H1 (cell line): ENCODE data around the gene USP43. TPM values are rescaled to one million over a fixed set of nuclear protein-coding genes. Genes with fewer than 3 reads are reported as not detected.

ENCODE experiments used
- CTCF ChIA-PET: fragments of 300-600 bp; sonication (Branson Sonifier 250); formaldehyde crosslinking; loops from one replicate; lab custom pipeline; 2021; ENCODE audit not compliant: partially characterized antibody; lab: Charles Lee
- POLR2A ChIA-PET: fragments of 300-600 bp; sonication (Branson Sonifier 250); formaldehyde crosslinking; loops from one replicate; lab custom pipeline; 2021; ENCODE audit warnings: inconsistent platforms; ENCODE audit not compliant: partially characterized antibody; lab: Charles Lee
- DNase-seq, 2 experiments: peaks; one replicate each; pipeline versions ENCODE4 v3.0.0 to v3.0.0-alpha.2; 2010 to 2022; ENCODE audit warnings: low spot score in 2 of 2, low read depth in 1 of 2, mixed read lengths in 1 of 2
- FAIRE-seq: peaks from 2 replicates; lab custom pipeline; 2011; peaks lifted over from hg19 to GRCh38; lab: Jason Lieb, UNC
- H2AFZ ChIP-seq: 2 replicates; pipeline ENCODE4 v1.8.1; 2012; ENCODE audit warnings: low read length, inconsistent platforms
- H2AK5ac ChIP-seq: 2 replicates; pipeline ENCODE4 v1.6.1; 2013; ENCODE audit warnings: low read depth, low read length
- H2BK120ac ChIP-seq: replicated peaks from 2 replicates; pipeline ENCODE3; 2013; ENCODE audit warnings: low read depth, low read length, inconsistent platforms
- H2BK12ac ChIP-seq: 2 replicates; pipeline ENCODE4 v1.6.1; 2013; ENCODE audit warnings: low read depth, low read length
- H2BK15ac ChIP-seq: 2 replicates; pipeline ENCODE4 v1.6.1; 2013; ENCODE audit warnings: low read length
- H2BK20ac ChIP-seq: 2 replicates; pipeline ENCODE4 v1.6.1; 2013; ENCODE audit warnings: low read length
- H2BK5ac ChIP-seq: 2 replicates; pipeline ENCODE4 v1.6.1; 2013; ENCODE audit warnings: low read depth, low read length
- H3K14ac ChIP-seq: 2 replicates; pipeline ENCODE4 v1.6.1; 2013; ENCODE audit warnings: inconsistent platforms; ENCODE audit not compliant: insufficient read length
- H3K18ac ChIP-seq: 2 replicates; pipeline ENCODE4 v1.6.1; 2013; ENCODE audit warnings: low read length; ENCODE audit errors: extremely low read depth
- H3K23ac ChIP-seq: 2 replicates; pipeline ENCODE4 v1.6.1; 2013; ENCODE audit warnings: inconsistent platforms; ENCODE audit not compliant: insufficient read length
- H3K23me2 ChIP-seq: 2 replicates; pipeline ENCODE4 v1.6.1; 2013; ENCODE audit warnings: low read depth, low read length
- H3K27ac ChIP-seq: 2 replicates; pipeline ENCODE4 v1.6.1; 2011; ENCODE audit warnings: low read depth, low read length, inconsistent platforms
- H3K27me3 ChIP-seq, 4 experiments: replicated peaks in 1 of 4; 1 replicate in 1 of 4; 2 replicates in 3 of 4; pipeline versions ENCODE4 v1.6.1 to v1.8.1; 2011 to 2013; ENCODE audit warnings: low read length in 3 of 4, mild to moderate bottlenecking in 3 of 4, inconsistent platforms in 2 of 4, mixed read lengths in 2 of 4, moderate library complexity in 1 of 4; ENCODE audit not compliant: control insufficient read depth in 3 of 4, insufficient read depth in 3 of 4; ENCODE audit errors: extremely low read depth in 1 of 4
- H3K36me3 ChIP-seq, 4 experiments: 2 replicates each; pipeline versions ENCODE4 v1.6.1 to v1.8.1; 2011 to 2013; ENCODE audit warnings: mild to moderate bottlenecking in 4 of 4, low read length in 3 of 4, moderate library complexity in 2 of 4, control low read depth in 1 of 4, inconsistent platforms in 1 of 4; ENCODE audit not compliant: insufficient read depth in 4 of 4, control insufficient read depth in 2 of 4
- H3K4ac ChIP-seq: replicated peaks from 2 replicates; pipeline ENCODE3; 2013; ENCODE audit warnings: low read length, low read depth, mixed read lengths, inconsistent platforms; ENCODE audit not compliant: insufficient read length
- H3K4me1 ChIP-seq, 4 experiments: replicated peaks in 1 of 4; 1 replicate in 1 of 4; 2 replicates in 3 of 4; pipeline versions ENCODE4 v1.6.1 to v1.8.1; 2011 to 2013; ENCODE audit warnings: low read length in 3 of 4, inconsistent platforms in 2 of 4, mixed read lengths in 1 of 4; ENCODE audit not compliant: insufficient read depth in 4 of 4, control insufficient read depth in 3 of 4
- H3K4me2 ChIP-seq, 2 experiments: 2 replicates each; pipeline versions ENCODE4 v1.6.1 to v1.8.1; 2011 to 2013; ENCODE audit warnings: low read depth in 2 of 2, low read length in 2 of 2, control low read depth in 1 of 2, inconsistent platforms in 1 of 2, mild to moderate bottlenecking in 1 of 2; ENCODE audit not compliant: insufficient read depth in 1 of 2
- H3K4me3 ChIP-seq, 4 experiments: fragments of 200-600, 300-600 bp in 1 of 4; sonication (generic), shearing (Covaris generic), sonication (Bioruptor Twin) in 1 of 4; 2 replicates each; pipeline versions ENCODE4 v1.5.1 to v1.8.1; 2011 to 2016; ENCODE audit warnings: low read length in 4 of 4, low read depth in 3 of 4, control low read depth in 2 of 4, inconsistent platforms in 2 of 4, mild to moderate bottlenecking in 2 of 4, mixed read lengths in 1 of 4, moderate library complexity in 1 of 4; ENCODE audit not compliant: insufficient read depth in 2 of 4; ENCODE audit errors: extremely low read depth in 1 of 4
- H3K56ac ChIP-seq: replicated peaks from 2 replicates; pipeline ENCODE3; 2013; ENCODE audit warnings: low read depth, mild to moderate bottlenecking, mixed read lengths, low read length, inconsistent platforms; ENCODE audit not compliant: insufficient read length
- H3K79me1 ChIP-seq: 2 replicates; pipeline ENCODE4 v1.6.1; 2013; ENCODE audit warnings: low read depth, low read length, control low read depth
- H3K79me2 ChIP-seq, 2 experiments: 2 replicates each; pipeline versions ENCODE4 v1.6.1 to v1.8.1; 2012 to 2013; ENCODE audit warnings: low read length in 2 of 2, mild to moderate bottlenecking in 2 of 2, inconsistent platforms in 1 of 2; ENCODE audit not compliant: insufficient read depth in 2 of 2, control insufficient read depth in 1 of 2
- H3K9ac ChIP-seq, 4 experiments: replicated peaks in 1 of 4; 1 replicate in 1 of 4; 2 replicates in 3 of 4; pipeline versions ENCODE4 v1.6.1 to v1.8.1; 2011 to 2013; ENCODE audit warnings: low read depth in 3 of 4, low read length in 3 of 4, control low read depth in 2 of 4, mild to moderate bottlenecking in 2 of 4, moderate library complexity in 2 of 4, inconsistent platforms in 1 of 4; ENCODE audit errors: extremely low read depth in 1 of 4
- H3K9me3 ChIP-seq, 2 experiments: 2 replicates each; pipeline versions ENCODE4 v1.6.1 to v1.8.1; 2012 to 2013; ENCODE audit warnings: mild to moderate bottlenecking in 2 of 2, moderate library complexity in 2 of 2, control low read depth in 1 of 2, inconsistent platforms in 1 of 2, low read depth in 1 of 2, low read length in 1 of 2, mixed read lengths in 1 of 2; ENCODE audit not compliant: insufficient read depth in 2 of 2
- H4K20me1 ChIP-seq, 2 experiments: replicated peaks in 1 of 2; 2 replicates each; pipeline versions ENCODE3 to v1.8.1; 2011 to 2013; ENCODE audit warnings: inconsistent platforms in 2 of 2, low read length in 2 of 2, mild to moderate bottlenecking in 1 of 2; ENCODE audit not compliant: insufficient read depth in 2 of 2, control insufficient read depth in 1 of 2
- H4K5ac ChIP-seq: 2 replicates; pipeline ENCODE4 v1.6.1; 2013; ENCODE audit warnings: low read length, low read depth, mixed read lengths, inconsistent platforms; ENCODE audit not compliant: insufficient read length
- H4K8ac ChIP-seq: 2 replicates; pipeline ENCODE4 v1.8.0; 2013; ENCODE audit warnings: mild to moderate bottlenecking, moderate library complexity, low read length, inconsistent platforms; ENCODE audit not compliant: insufficient read depth; ENCODE audit errors: extremely low read depth
- H4K91ac ChIP-seq: replicated peaks from 2 replicates; pipeline ENCODE3; 2013; ENCODE audit warnings: low read length, mixed read lengths, inconsistent platforms; ENCODE audit not compliant: insufficient read length
- MAFK ChIP-seq: IDR thresholded peaks from 2 replicates; pipeline ENCODE4 v1.6.1; 2012; ENCODE audit warnings: low read depth, mild to moderate bottlenecking, improper control_type of control experiment, low read length
- SP2 ChIP-seq: IDR thresholded peaks from 2 replicates; pipeline ENCODE4 v1.6.1; 2012; ENCODE audit warnings: mild to moderate bottlenecking, low read length, inconsistent platforms
- WGBS, 2 experiments: shearing (Covaris generic) in 1 of 2; methylation state at CpG; one replicate each; pipeline versions ENCODE4 v1.1.6 to v1.1.7; 2013 to 2015; ENCODE audit warnings: low lambda C conversion rate in 2 of 2, mixed read lengths in 2 of 2, inconsistent platforms in 1 of 2, low coverage in 1 of 2, missing lambda C conversion rate in 1 of 2; ENCODE audit not compliant: insufficient replicate concordance in 2 of 2, insufficient coverage in 1 of 2, insufficient read length in 1 of 2; ENCODE audit errors: extremely low coverage in 1 of 2, missing lambda C conversion rate in 1 of 2; 5-methylcytosine and 5-hydroxymethylcytosine counted together
- polyA plus RNA-seq, 7 experiments: library from polyadenylated mRNA; depleted of rRNA in 3 of 7; stranded (reverse) in 5 of 7; unstranded in 2 of 7; fragments of >200 nt in 5 of 7; fragments of 200-250 nt in 2 of 7; gene quantifications; 1 replicate in 5 of 7; 2 replicates in 1 of 7; 4 replicates in 1 of 7; pipeline versions ENCODE4 v1.2.1 to v1.2.3, GENCODE V29; 2011 to 2013; ENCODE audit warnings: missing spikeins in 2 of 7, mixed read lengths in 2 of 7
- total RNA-seq: library from RNA; stranded (reverse); fragmentation: NEBNext Ultra II Directional; extraction: Animal tissue kit (Norgen Biotek cat#: 25700); gene quantifications from 2 replicates; pipeline ENCODE4 v1.2.1, GENCODE V29; 2021

USP43 gene
- total and polyA plus RNA-seq, 2 of the 8 experiments (the other 6 are each of a cell fraction or from before 2014, with no cell fraction given): 3.0 to 7.2 TPM

DNA sequence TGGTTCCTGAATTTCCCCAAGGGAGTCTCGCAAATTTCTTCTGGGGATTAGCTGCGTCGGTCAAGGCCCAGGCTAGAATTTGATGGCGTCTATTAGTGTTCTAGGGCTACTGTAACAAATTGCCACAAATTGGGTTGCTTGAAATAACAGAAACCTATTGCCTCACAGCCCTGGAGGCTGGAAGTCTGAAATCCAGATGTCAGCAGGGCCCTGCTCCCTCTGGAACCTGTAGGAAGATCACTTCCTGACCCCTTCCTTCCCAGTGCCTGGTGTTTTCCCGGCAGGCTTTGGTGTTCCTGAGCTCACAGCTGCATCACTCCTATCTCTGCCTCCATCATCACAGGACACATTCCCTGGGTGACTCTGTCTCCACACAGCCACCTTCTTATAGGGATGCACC, 121.7 kb downstream of the USP43 start:
- H2BK12ac ChIP-seq: no peak overlapping the region
- no peak overlapping the region for H3K4me2 ChIP-seq
- no peak overlapping the region for H3K4me3 ChIP-seq
- no peak overlapping the region for H3K56ac ChIP-seq
- no peak overlapping the region for H2BK120ac ChIP-seq
- no peak overlapping the region for H3K14ac ChIP-seq
- FAIRE-seq: no peak
- no peak for DNase-seq
- no peak overlapping the region for H2BK15ac ChIP-seq
- no peak overlapping the region for H3K18ac ChIP-seq
- no peak overlapping the region for H2AFZ ChIP-seq
- H3K9ac ChIP-seq: no peak overlapping the region
- no peak overlapping the region for H3K4ac ChIP-seq
- no peak overlapping the region for H4K8ac ChIP-seq
- no peak overlapping the region for H2BK5ac ChIP-seq
- no peak overlapping the region for H3K27ac ChIP-seq
- no peaks in the 10 kb centered on the region for H3K36me3 ChIP-seq
- CTCF ChIA-PET: interaction anchor here (1.0 to 3.6 kb wide), 7 partner anchors 20 to 190 kb away, joined by 3 to 20 read pairs (median 4); partner anchors contain the start of gene CFAP52
- no peaks in the 10 kb centered on the region for H3K9me3 ChIP-seq
- POLR2A ChIA-PET: no interaction called here
- H2AK5ac ChIP-seq: no peak overlapping the region
- H2BK20ac ChIP-seq: no peak overlapping the region
- no peak overlapping the region for H4K5ac ChIP-seq
- no peaks in the 10 kb centered on the region for H3K79me1 ChIP-seq
- H3K23ac ChIP-seq: no peak overlapping the region
- no peaks in the 10 kb centered on the region for H3K27me3 ChIP-seq
- no peaks in the 10 kb centered on the region; a peak in 1 of 7 replicates for H3K4me1 ChIP-seq
- no peak overlapping the region for H4K91ac ChIP-seq
- no peaks in the 10 kb centered on the region for H3K23me2 ChIP-seq
- H3K79me2 ChIP-seq: no peaks in the 10 kb centered on the region
- WGBS, 2 experiments: 83% methylated on average over 5 of the region's 5 CpGs; no CpG with 5 or more reads in 1 of the 2 experiments
- no peaks in the 10 kb centered on the region for H4K20me1 ChIP-seq
- no peak for TF ChIP-seq SP2
- TF ChIP-seq MAFK: no peak
